Breast epithelium (tissue), 3 donors: Measurements from ENCODE around the gene BCORL1.

Experiments
- POLR2A ChIP-seq: fragments of 450-650 bp; IDR thresholded peaks from one replicate; pipeline ENCODE4 v1.6.1; 2016; ENCODE audit warnings: antibody characterized with exemption, mild to moderate bottlenecking, moderate library complexity
- TF ChIP-seq, protein P1 (sequence below), 3 donors: fragments of 450-650 bp; IDR thresholded peaks; one replicate each; pipeline ENCODE4 v1.5.1; 2016 to 2017; ENCODE audit warnings: antibody characterized with exemption in 3 of 3, mild to moderate bottlenecking in 3 of 3, moderate library complexity in 3 of 3

DNA sequence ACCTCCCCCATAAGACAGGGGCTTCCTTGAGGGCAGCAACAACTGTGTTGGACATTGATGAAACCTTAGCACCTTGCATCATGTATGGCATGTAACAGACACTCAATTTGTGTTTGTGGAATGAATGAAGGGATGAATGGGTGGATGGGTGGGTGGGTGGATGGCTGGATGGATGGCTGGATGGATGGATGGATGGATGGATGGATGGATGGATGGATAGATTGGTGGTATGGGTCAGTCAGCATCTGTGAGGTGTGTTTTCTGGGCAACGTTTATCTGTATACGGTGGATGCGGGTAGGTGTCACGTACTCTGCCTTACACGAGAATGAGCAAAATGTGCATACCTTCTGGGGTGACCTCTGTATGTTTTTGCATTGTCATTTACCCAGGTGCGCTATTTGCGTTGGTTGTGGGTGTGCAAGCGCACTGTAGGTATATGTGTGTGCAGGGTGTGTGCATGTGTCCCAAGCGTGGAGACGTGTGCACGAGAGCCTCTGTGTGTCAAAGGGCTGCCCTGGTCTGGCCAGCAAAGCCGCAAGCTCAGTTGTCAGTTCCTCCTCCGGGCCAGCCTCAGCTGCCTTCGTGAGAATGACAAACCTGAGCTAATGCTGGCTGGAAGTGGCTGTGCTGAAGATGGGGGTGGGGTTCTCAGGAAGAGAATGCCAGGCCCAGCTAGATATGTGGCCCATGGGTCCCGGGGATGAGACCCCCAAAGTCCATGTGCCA lies 101.4 kb downstream of the BCORL1 start:
- TF ChIP-seq, protein P1, sequence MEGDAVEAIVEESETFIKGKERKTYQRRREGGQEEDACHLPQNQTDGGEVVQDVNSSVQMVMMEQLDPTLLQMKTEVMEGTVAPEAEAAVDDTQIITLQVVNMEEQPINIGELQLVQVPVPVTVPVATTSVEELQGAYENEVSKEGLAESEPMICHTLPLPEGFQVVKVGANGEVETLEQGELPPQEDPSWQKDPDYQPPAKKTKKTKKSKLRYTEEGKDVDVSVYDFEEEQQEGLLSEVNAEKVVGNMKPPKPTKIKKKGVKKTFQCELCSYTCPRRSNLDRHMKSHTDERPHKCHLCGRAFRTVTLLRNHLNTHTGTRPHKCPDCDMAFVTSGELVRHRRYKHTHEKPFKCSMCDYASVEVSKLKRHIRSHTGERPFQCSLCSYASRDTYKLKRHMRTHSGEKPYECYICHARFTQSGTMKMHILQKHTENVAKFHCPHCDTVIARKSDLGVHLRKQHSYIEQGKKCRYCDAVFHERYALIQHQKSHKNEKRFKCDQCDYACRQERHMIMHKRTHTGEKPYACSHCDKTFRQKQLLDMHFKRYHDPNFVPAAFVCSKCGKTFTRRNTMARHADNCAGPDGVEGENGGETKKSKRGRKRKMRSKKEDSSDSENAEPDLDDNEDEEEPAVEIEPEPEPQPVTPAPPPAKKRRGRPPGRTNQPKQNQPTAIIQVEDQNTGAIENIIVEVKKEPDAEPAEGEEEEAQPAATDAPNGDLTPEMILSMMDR (IDR thresholded peaks at IDR 0.05) = no peak
- no peak for TF ChIP-seq POLR2A
